PC-9 (cell line): ENCODE data around the gene ATP6V1G3. TPM values are rescaled to one million over a fixed set of nuclear protein-coding genes. Genes with fewer than 3 reads are reported as not detected.

Source experiments
- BruUV-seq: library from RNA; stranded (reverse); fragments of 400-500 nt; replicated peaks from 2 replicates; lab custom pipeline; 2021; lab: Mats Ljungman, UMichigan
- CTCF ChIA-PET: fragments of 300-600 bp; sonication (Branson Sonifier 250); formaldehyde crosslinking; loops from one replicate; lab custom pipeline; 2022; ENCODE audit warnings: antibody characterized with exemption; lab: Charles Lee
- POLR2A ChIA-PET: fragments of 300-600 bp; sonication (Branson Sonifier 250); formaldehyde crosslinking; loops from one replicate; lab custom pipeline; 2022; ENCODE audit warnings: antibody characterized with exemption; ENCODE audit not compliant: unreplicated experiment; lab: Charles Lee
- DNase-seq, 2 experiments: peaks; one replicate each; pipeline versions ENCODE4 v3.0.0 to v3.0.0-alpha.2; 2015 to 2022; ENCODE audit warnings: mixed read lengths in 1 of 2
- H2AFZ ChIP-seq: fragments of 200-600 bp; sonication (generic); 2 replicates; pipeline ENCODE4 v1.8.1; 2017; ENCODE audit warnings: antibody characterized with exemption
- H3F3A ChIP-seq: fragments of 200-600 bp; sonication (generic); 2 replicates; pipeline ENCODE4 v1.8.1; 2017; ENCODE audit warnings: antibody characterized with exemption, mild to moderate bottlenecking, low read depth; ENCODE audit not compliant: insufficient read depth
- H3K27ac ChIP-seq: fragments of 200-600 bp; sonication (generic); 2 replicates; pipeline ENCODE4 v1.6.1; 2016; ENCODE audit warnings: mixed run types
- H3K27me3 ChIP-seq: fragments of 200-600 bp; sonication (generic); 2 replicates; pipeline ENCODE4 v1.6.1; 2016; ENCODE audit warnings: low read depth, mixed run types; ENCODE audit not compliant: insufficient read depth
- H3K36me3 ChIP-seq: fragments of 200-600 bp; sonication (generic); 2 replicates; pipeline ENCODE4 v1.6.1; 2016; ENCODE audit warnings: low read depth, mixed run types
- H3K4me1 ChIP-seq: fragments of 200-600 bp; sonication (generic); replicated peaks from 2 replicates; pipeline ENCODE4 v1.6.1; 2016; ENCODE audit warnings: mixed run types; ENCODE audit not compliant: insufficient read depth
- H3K4me2 ChIP-seq: fragments of 200-600 bp; sonication (generic); 2 replicates; pipeline ENCODE4 v1.6.1; 2017; ENCODE audit warnings: mixed run types
- H3K4me3 ChIP-seq: fragments of 200-600 bp; sonication (generic); 2 replicates; pipeline ENCODE4 v1.6.1; 2016; ENCODE audit warnings: mixed run types
- H3K79me2 ChIP-seq: fragments of 200-600 bp; sonication (generic); 2 replicates; pipeline ENCODE4 v1.6.1; 2017; ENCODE audit warnings: low read depth, mixed run types
- H3K9me2 ChIP-seq: fragments of 200-600 bp; sonication (generic); 2 replicates; pipeline ENCODE4 v1.8.1; 2017; ENCODE audit warnings: mild to moderate bottlenecking; ENCODE audit not compliant: insufficient read depth
- H3K9me3 ChIP-seq: fragments of 200-600 bp; sonication (generic); 2 replicates; pipeline ENCODE4 v1.8.1; 2016; ENCODE audit warnings: low read depth; ENCODE audit not compliant: insufficient read depth
- H4K20me1 ChIP-seq: fragments of 200-600 bp; sonication (generic); 2 replicates; pipeline ENCODE4 v1.8.1; 2017; ENCODE audit not compliant: insufficient read depth
- EZH2 ChIP-seq: fragments of 200-600 bp; sonication (generic); IDR thresholded peaks from 2 replicates; pipeline ENCODE4 v1.8.0; 2017; ENCODE audit warnings: antibody characterized with exemption, low read depth
- intact Hi-C: fragments of 100-400 bp; cut with micrococcal nuclease; formaldehyde crosslinking; loops from one replicate; pipeline ENCODE4 v1.10.0; 2022; ENCODE audit not compliant: unreplicated experiment
- total RNA-seq: library from RNA; stranded (reverse); gene quantifications from 2 replicates; pipeline ENCODE4 v1.2.3, GENCODE V29; 2021
- TF ChIP-seq, protein P1 (sequence below): fragments of 200-600 bp; sonication (generic); conservative IDR thresholded peaks from 2 replicates; pipeline ENCODE4 v1.6.1; 2017; ENCODE audit warnings: mixed run types, antibody characterized with exemption, mild to moderate bottlenecking, moderate library complexity

The ATP6V1G3 gene
- total RNA-seq, 1 experiment from 2014 or later, result not detected

DNA sequence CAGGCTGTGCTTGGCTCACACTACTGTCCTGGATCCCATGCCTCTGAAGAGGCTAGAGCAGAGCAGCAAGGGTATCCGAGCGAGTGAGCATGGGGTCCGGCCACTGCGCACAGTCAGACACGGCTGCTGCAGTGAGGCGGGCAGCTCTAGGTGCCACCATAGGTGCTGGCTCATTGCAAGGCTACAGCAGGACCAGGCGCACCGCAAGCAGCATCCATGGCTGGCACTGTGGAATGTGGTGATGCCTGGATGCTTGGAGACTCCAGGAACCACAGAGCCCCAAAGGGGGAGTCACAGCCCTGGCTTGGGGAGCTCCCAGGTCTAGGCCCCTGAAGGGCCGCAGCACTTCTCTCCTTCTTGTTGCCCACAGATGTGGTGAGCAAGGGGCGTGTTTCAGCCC, 47.2 kb downstream of the ATP6V1G3 start:
- Histone ChIP-seq H3K4me1 (peaks cover 30% of the 10 kb centered on the region), H3K4me3 (no peak overlapping the region), H4K20me1 (no peaks in the 10 kb centered on the region), H3K9me3 (no peaks in the 10 kb centered on the region), H3K79me2 (no peaks in the 10 kb centered on the region), H3F3A (0 out of 2 replicates have a peak, but pooled peaks cover 8% of the 10 kb centered on the region), H3K36me3 (no peaks in the 10 kb centered on the region), H3K4me2 (no peak overlapping the region), H3K9me2 (no peaks in the 10 kb centered on the region), H3K27me3 (no peaks in the 10 kb centered on the region), H3K27ac (no peak overlapping the region), H2AFZ (no peak overlapping the region)
- TF ChIP-seq EZH2, result no peak
- TF ChIP-seq, protein P1, sequence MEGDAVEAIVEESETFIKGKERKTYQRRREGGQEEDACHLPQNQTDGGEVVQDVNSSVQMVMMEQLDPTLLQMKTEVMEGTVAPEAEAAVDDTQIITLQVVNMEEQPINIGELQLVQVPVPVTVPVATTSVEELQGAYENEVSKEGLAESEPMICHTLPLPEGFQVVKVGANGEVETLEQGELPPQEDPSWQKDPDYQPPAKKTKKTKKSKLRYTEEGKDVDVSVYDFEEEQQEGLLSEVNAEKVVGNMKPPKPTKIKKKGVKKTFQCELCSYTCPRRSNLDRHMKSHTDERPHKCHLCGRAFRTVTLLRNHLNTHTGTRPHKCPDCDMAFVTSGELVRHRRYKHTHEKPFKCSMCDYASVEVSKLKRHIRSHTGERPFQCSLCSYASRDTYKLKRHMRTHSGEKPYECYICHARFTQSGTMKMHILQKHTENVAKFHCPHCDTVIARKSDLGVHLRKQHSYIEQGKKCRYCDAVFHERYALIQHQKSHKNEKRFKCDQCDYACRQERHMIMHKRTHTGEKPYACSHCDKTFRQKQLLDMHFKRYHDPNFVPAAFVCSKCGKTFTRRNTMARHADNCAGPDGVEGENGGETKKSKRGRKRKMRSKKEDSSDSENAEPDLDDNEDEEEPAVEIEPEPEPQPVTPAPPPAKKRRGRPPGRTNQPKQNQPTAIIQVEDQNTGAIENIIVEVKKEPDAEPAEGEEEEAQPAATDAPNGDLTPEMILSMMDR, result no peak
- intact Hi-C loops, result no loop called here
- CTCF ChIA-PET, result no interaction called here
- no TSS peak for BruUV-seq
- POLR2A ChIA-PET, result interaction anchor here (0.6 kb wide), 1 partner anchor 202 kb away, joined by 3 read pairs; no protein-coding TSS in a partner anchor
- no peak for DNase-seq

DNA sequence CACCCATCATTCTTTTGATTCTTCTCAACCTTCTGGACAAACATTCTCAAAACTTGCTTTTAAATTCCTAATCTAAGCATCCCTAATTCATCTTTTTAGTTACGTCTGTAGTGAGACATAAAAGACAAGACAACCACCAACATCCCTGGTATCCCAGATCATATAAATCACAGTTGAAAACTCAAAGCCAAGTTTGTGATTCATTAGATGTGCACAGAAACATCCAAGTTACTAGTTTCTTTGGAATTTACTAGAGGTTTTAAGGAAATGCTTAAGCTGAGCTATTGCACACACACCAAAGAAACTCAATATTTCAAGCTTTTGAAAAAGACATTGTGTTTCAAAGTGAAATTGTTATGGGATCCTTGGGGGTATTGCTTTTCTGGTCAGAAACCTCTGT, 47.6 kb downstream of the ATP6V1G3 start:
- no peak for DNase-seq
- CTCF ChIA-PET, result no interaction called here
- no peaks in the 10 kb centered on the region for H3K27me3 ChIP-seq
- H3K27ac ChIP-seq, result no peak overlapping the region
- H3K4me2 ChIP-seq, result no peak overlapping the region
- H3K4me3 ChIP-seq, result no peak overlapping the region
- H4K20me1 ChIP-seq, result no peaks in the 10 kb centered on the region
- no peaks in the 10 kb centered on the region for H3K9me3 ChIP-seq
- no peaks in the 10 kb centered on the region for H3K36me3 ChIP-seq
- H3F3A ChIP-seq, result 0 out of 2 replicates have a peak, but pooled peaks cover 8% of the 10 kb centered on the region
- POLR2A ChIA-PET, result interaction anchor here (0.5 kb wide), 1 partner anchor 71 kb away, joined by 5 read pairs; no protein-coding TSS in a partner anchor
- no TSS peak for BruUV-seq
- H3K4me1 ChIP-seq, result peaks cover 27% of the 10 kb centered on the region
- no peak overlapping the region for H2AFZ ChIP-seq
- intact Hi-C loops, result no loop called here
- TF ChIP-seq, protein P1, result no peak
- TF ChIP-seq EZH2, result no peak
- no peaks in the 10 kb centered on the region for H3K79me2 ChIP-seq
- no peaks in the 10 kb centered on the region for H3K9me2 ChIP-seq

DNA sequence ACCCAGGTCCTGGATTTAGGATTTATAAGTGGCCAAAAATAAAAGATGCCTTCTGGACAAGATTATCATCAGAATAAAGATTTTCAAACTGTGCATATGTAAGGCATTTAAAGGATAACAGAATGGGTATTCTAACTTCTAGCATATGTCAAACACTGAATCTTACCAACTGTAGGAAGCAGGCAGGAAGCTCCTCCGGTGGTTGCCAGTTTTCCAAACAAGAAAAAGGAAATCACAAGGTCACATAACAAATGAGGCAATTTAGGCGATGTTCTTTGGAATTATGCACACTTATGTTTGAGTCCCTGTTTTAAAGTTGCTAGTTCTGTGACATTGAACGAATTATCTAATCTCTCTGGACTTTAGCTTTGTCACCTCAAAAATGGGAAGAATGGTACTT, 48.9 kb downstream of the ATP6V1G3 start:
- intact Hi-C loops, result no loop called here
- TF ChIP-seq, protein P1, result no peak
- no peak for TF ChIP-seq EZH2

More for the DNA sequence above, 48.9 kb downstream of the ATP6V1G3 start:
- Histone ChIP-seq H3F3A (peaks cover 8% of the 10 kb centered on the region; the same call in 1 of the 2 replicates), H3K27ac (no peak overlapping the region), H3K4me1 (peaks cover 14% of the 10 kb centered on the region), H2AFZ (no peak overlapping the region), H3K27me3 (no peaks in the 10 kb centered on the region), H3K4me3 (no peak overlapping the region), H3K36me3 (no peaks in the 10 kb centered on the region), H3K4me2 (no peak overlapping the region), H3K9me3 (no peaks in the 10 kb centered on the region), H4K20me1 (no peaks in the 10 kb centered on the region), H3K9me2 (no peaks in the 10 kb centered on the region), H3K79me2 (no peaks in the 10 kb centered on the region)
- CTCF ChIA-PET, result no interaction called here
- POLR2A ChIA-PET, result no interaction called here
- no TSS peak for BruUV-seq
- no peak for DNase-seq
